IMR-90 (cell line): Measurements from ENCODE around the gene ADAMTS20. TPM values are rescaled to one million over a fixed set of nuclear protein-coding genes. Genes with fewer than 3 reads are reported as not detected.

ENCODE experiments used
- ATAC-seq: fragments of 200-7000 bp; cut with Tn5 transposase; 2 replicates; pipeline ENCODE4 v1.9.1; 2020; ENCODE audit warnings: low read depth, mild to moderate bottlenecking, moderate library complexity
- BruUV-seq: library from RNA; stranded (reverse); fragments of 400-500 nt; replicated peaks from 2 replicates; lab custom pipeline; 2021; lab: Mats Ljungman, UMichigan
- CTCF ChIA-PET: fragments of 300-600 bp; formaldehyde crosslinking; extraction: SDS; loops from one replicate; lab custom pipeline; 2021; ENCODE audit warnings: antibody characterized with exemption; lab: Yijun Ruan, JAX
- POLR2A ChIA-PET: fragments of 300-600 bp; sonication (Branson Sonifier 250); formaldehyde crosslinking; loops from one replicate; lab custom pipeline; 2022; ENCODE audit warnings: antibody characterized with exemption; ENCODE audit not compliant: unreplicated experiment; lab: Charles Lee
- DNase-seq: peaks from one replicate; pipeline ENCODE4 v3.0.0; 2013
- H2AFZ ChIP-seq: replicated peaks from 2 replicates; pipeline ENCODE3; 2013; ENCODE audit warnings: low read length, mild to moderate bottlenecking; ENCODE audit not compliant: poor library complexity
- H2AK5ac ChIP-seq: 2 replicates; pipeline ENCODE4 v1.6.1; 2013; ENCODE audit warnings: low read depth, low read length, inconsistent platforms
- H2AK9ac ChIP-seq: replicated peaks from 2 replicates; pipeline ENCODE3; 2013; ENCODE audit warnings: mild to moderate bottlenecking, low read depth, low read length, moderate library complexity; ENCODE audit not compliant: poor library complexity
- H2BK120ac ChIP-seq: 2 replicates; pipeline ENCODE4 v1.6.1; 2013; ENCODE audit warnings: low read depth, low read length, inconsistent platforms
- H2BK15ac ChIP-seq: 3 replicates; pipeline ENCODE4 v1.6.1; 2013; ENCODE audit warnings: low read depth, low read length, inconsistent platforms
- H2BK20ac ChIP-seq: 2 replicates; pipeline ENCODE4 v1.6.1; 2013; ENCODE audit warnings: low read depth, mild to moderate bottlenecking, inconsistent platforms, low read length, moderate library complexity
- H2BK5ac ChIP-seq: 2 replicates; pipeline ENCODE4 v1.6.1; 2013; ENCODE audit warnings: mild to moderate bottlenecking, low read depth, low read length, inconsistent platforms; ENCODE audit not compliant: poor library complexity, severe bottlenecking
- H3K14ac ChIP-seq: replicated peaks from 2 replicates; pipeline ENCODE4 v1.6.1; 2013; ENCODE audit warnings: low read depth, low read length, inconsistent platforms
- H3K18ac ChIP-seq: 2 replicates; pipeline ENCODE4 v1.6.1; 2013; ENCODE audit warnings: low read depth, low read length, control low read depth
- H3K23ac ChIP-seq: 2 replicates; pipeline ENCODE4 v1.6.1; 2013; ENCODE audit warnings: low read depth, low read length, inconsistent platforms
- H3K27ac ChIP-seq: 2 replicates; pipeline ENCODE4 v1.5.1; 2013; ENCODE audit warnings: mild to moderate bottlenecking, control low read depth, low read length; ENCODE audit not compliant: insufficient read depth
- H3K27me3 ChIP-seq: 2 replicates; pipeline ENCODE4 v1.6.1; 2013; ENCODE audit warnings: low read length; ENCODE audit not compliant: control insufficient read depth, insufficient read depth
- H3K36me3 ChIP-seq: 2 replicates; pipeline ENCODE4 v1.6.1; 2013; ENCODE audit warnings: low read length, mixed read lengths; ENCODE audit not compliant: control insufficient read depth, insufficient read depth
- H3K4ac ChIP-seq: 2 replicates; pipeline ENCODE4 v1.6.1; 2013; ENCODE audit warnings: low read depth, low read length, inconsistent platforms
- H3K4me1 ChIP-seq: 2 replicates; pipeline ENCODE4 v1.6.1; 2013; ENCODE audit warnings: low read length, mixed read lengths; ENCODE audit not compliant: control insufficient read depth, insufficient read depth
- H3K4me2 ChIP-seq: 2 replicates; pipeline ENCODE4 v1.6.1; 2013; ENCODE audit warnings: low read depth, mild to moderate bottlenecking, control low read depth, low read length, moderate library complexity
- H3K4me3 ChIP-seq: 2 replicates; pipeline ENCODE4 v1.5.1; 2013; ENCODE audit warnings: low read depth, mild to moderate bottlenecking, control low read depth, low read length, moderate library complexity; ENCODE audit not compliant: insufficient read depth
- H3K56ac ChIP-seq: 2 replicates; pipeline ENCODE4 v1.6.1; 2013; ENCODE audit warnings: low read length, inconsistent platforms; ENCODE audit not compliant: insufficient read depth; ENCODE audit errors: extremely low read depth
- H3K79me1 ChIP-seq, 2 experiments: 2 replicates each; pipeline ENCODE4 v1.6.1; 2013; ENCODE audit warnings: low read length in 2 of 2, inconsistent platforms in 1 of 2, low read depth in 1 of 2
- H3K9ac ChIP-seq: 2 replicates; pipeline ENCODE4 v1.6.1; 2013; ENCODE audit warnings: low read depth, low read length, control low read depth
- H3K9me1 ChIP-seq: 2 replicates; pipeline ENCODE4 v1.6.1; 2013; ENCODE audit warnings: low read length, inconsistent platforms; ENCODE audit not compliant: insufficient read depth
- H3K9me3 ChIP-seq: 2 replicates; pipeline ENCODE4 v1.6.1; 2013; ENCODE audit warnings: low read length; ENCODE audit not compliant: control insufficient read depth, insufficient read depth
- H4K20me1 ChIP-seq: 2 replicates; pipeline ENCODE4 v1.6.1; 2013; ENCODE audit warnings: low read length, inconsistent platforms; ENCODE audit not compliant: insufficient read depth
- H4K5ac ChIP-seq: 2 replicates; pipeline ENCODE4 v1.6.1; 2013; ENCODE audit warnings: mild to moderate bottlenecking, low read depth, low read length, control low read depth
- H4K8ac ChIP-seq, 2 experiments: 2 replicates each; pipeline ENCODE4 v1.6.1; 2013; ENCODE audit warnings: low read depth in 2 of 2, low read length in 2 of 2, control low read depth in 1 of 2, inconsistent platforms in 1 of 2
- H4K91ac ChIP-seq: 2 replicates; pipeline ENCODE4 v1.6.1; 2013; ENCODE audit warnings: low read depth, low read length, inconsistent platforms; ENCODE audit not compliant: insufficient read depth
- BHLHE40 ChIP-seq: fragments of 150-350 bp; IDR thresholded peaks from 2 replicates; pipeline ENCODE4 v1.6.1; 2016; ENCODE audit warnings: mild to moderate bottlenecking, low read depth, low read length
- ELK1 ChIP-seq: fragments of 150-350 bp; IDR thresholded peaks from 2 replicates; pipeline ENCODE4 v1.6.1; 2016; ENCODE audit warnings: low read depth, mild to moderate bottlenecking, low read length, moderate library complexity, borderline replicate concordance
- MAFK ChIP-seq: IDR thresholded peaks from 2 replicates; pipeline ENCODE4 v1.6.1; 2012; ENCODE audit warnings: low read depth, low read length, improper control_type of control experiment
- MAZ ChIP-seq: IDR thresholded peaks from 2 replicates; pipeline ENCODE4 v1.6.1; 2012; ENCODE audit warnings: low read depth, mild to moderate bottlenecking, low read length, improper control_type of control experiment, moderate library complexity, borderline replicate concordance
- MXI1 ChIP-seq: IDR thresholded peaks from 2 replicates; pipeline ENCODE4 v1.6.1; 2012; ENCODE audit warnings: low read depth, mild to moderate bottlenecking, low read length, moderate library complexity, borderline replicate concordance
- RFX5 ChIP-seq: IDR thresholded peaks from 2 replicates; pipeline ENCODE4 v1.8.0; 2012; ENCODE audit warnings: low read depth, mild to moderate bottlenecking, low read length, moderate library complexity
- USF2 ChIP-seq: fragments of 150-350 bp; IDR thresholded peaks from 2 replicates; pipeline ENCODE4 v1.6.1; 2017; ENCODE audit warnings: mild to moderate bottlenecking, antibody characterized with exemption, low read length, low read depth
- WGBS, 2 experiments: methylation state at CpG; one replicate each; pipeline versions ENCODE4 v1.1.5 to v1.1.7; 2013; ENCODE audit warnings: missing lambda C conversion rate in 2 of 2; ENCODE audit not compliant: insufficient read length in 1 of 2; ENCODE audit errors: extremely low coverage in 2 of 2; 5-methylcytosine and 5-hydroxymethylcytosine counted together
- dilution Hi-C: fragments of 300-500 bp; cut with HindIII; formaldehyde crosslinking; loops from one replicate; pipeline ENCODE4 v1.14.3; 2018; ENCODE audit warnings: low sequenced_read_pairs; ENCODE audit not compliant: unreplicated experiment
- in situ Hi-C: fragments of 300-500 bp; cut with MboI; formaldehyde crosslinking; loops from 3 replicates; pipeline ENCODE4 v1.14.3; 2019; ENCODE audit warnings: low sequenced_read_pairs, inconsistent platforms, mixed read lengths
- intact Hi-C: fragments of 100-400 bp; cut with micrococcal nuclease; formaldehyde crosslinking; loops from 2 replicates; pipeline ENCODE4 v1.10.0; 2022
- polyA plus RNA-seq, 3 experiments: library from polyadenylated mRNA; depleted of rRNA; stranded (reverse); fragments of >200 nt; gene quantifications; 2 replicates each; pipeline ENCODE4 v1.2.3, GENCODE V29; 2012; ENCODE audit warnings: low replicate concordance in 1 of 3
- total RNA-seq: library from RNA; depleted of rRNA; stranded (reverse); fragments of >200 nt; gene quantifications from 2 replicates; pipeline ENCODE4 v1.2.3, GENCODE V29; 2012

ADAMTS20 gene
- total and polyA plus RNA-seq, 2 of the 4 experiments (the other 2 are of a cell fraction): not detected

GRCh38 chr12:43590307-43590706, 38.3 kb upstream of the ADAMTS20 start:
- no peak overlapping the region for H3K14ac ChIP-seq
- no peak overlapping the region for H2BK20ac ChIP-seq
- no peaks in the 10 kb centered on the region; the same call in 1 of the 2 replicates for H3K27me3 ChIP-seq
- no peak overlapping the region for H2BK15ac ChIP-seq
- in situ Hi-C loops (no loop called here), dilution Hi-C loops (no loop called here), intact Hi-C loops (no loop called here)
- DNase-seq (no peak), ATAC-seq (no peak)
- H2BK120ac ChIP-seq: no peak overlapping the region
- no peak overlapping the region for H3K56ac ChIP-seq
- no peak overlapping the region for H2BK5ac ChIP-seq
- no peaks in the 10 kb centered on the region for H3K9me3 ChIP-seq
- no peak overlapping the region for H4K8ac ChIP-seq
- CTCF ChIA-PET: no interaction called here
- no CpG with 5 or more reads among the region's 1 CpG for WGBS, 2 experiments
- H3K23ac ChIP-seq: no peak overlapping the region
- H2AK5ac ChIP-seq: no peak overlapping the region
- H4K20me1 ChIP-seq: no peaks in the 10 kb centered on the region
- no peaks in the 10 kb centered on the region for H3K79me1 ChIP-seq
- H3K9ac ChIP-seq: no peak overlapping the region
- H2AFZ ChIP-seq: no peak overlapping the region
- H3K4me1 ChIP-seq: no peaks in the 10 kb centered on the region
- no peak overlapping the region for H2AK9ac ChIP-seq
- H3K36me3 ChIP-seq: no peaks in the 10 kb centered on the region
- no peak overlapping the region for H3K4me3 ChIP-seq
- no TSS peak for BruUV-seq
- TF ChIP-seq MAZ (no peak), USF2 (no peak), ELK1 (no peak), MXI1 (no peak), RFX5 (no peak), MAFK (0 out of 2 replicates have a peak, but pooled peaks have one; percentile 21), BHLHE40 (no peak)
- H3K4me2 ChIP-seq: no peak overlapping the region
- H3K27ac ChIP-seq: no peak overlapping the region
- H3K4ac ChIP-seq: no peak overlapping the region
- H4K91ac ChIP-seq: no peak overlapping the region
- POLR2A ChIA-PET: no interaction called here
- no peak overlapping the region for H4K5ac ChIP-seq
- H3K18ac ChIP-seq: no peak overlapping the region
- H3K9me1 ChIP-seq: no peaks in the 10 kb centered on the region
